ENCODE results near the gene IQCK.

IQCK gene

GRCh38 chr16:19760356-19761060 lies 42.4 kb downstream of the IQCK start:
- Histone ChIP-seq H3K4me1 (ENCODE audit: control insufficient read depth, low read length) (no peaks in the 10 kb centered on the region), H3K9me3 (ENCODE audit: control insufficient read depth, insufficient read depth, low read length) (no peaks in the 10 kb centered on the region), H3K27ac (ENCODE audit: low read depth, low read length) (no peak overlapping the region), H3K4me2 (ENCODE audit: low read length) (no peak overlapping the region), H3K79me2 (ENCODE audit: control insufficient read depth, low read length) (no peaks in the 10 kb centered on the region), H3F3A (ENCODE audit: control insufficient read depth, insufficient read depth) (no peaks in the 10 kb centered on the region), H3K36me3 (ENCODE audit: control insufficient read depth, low read length) (no peaks in the 10 kb centered on the region), H3K27me3 (ENCODE audit: control insufficient read depth, low read length) (no peaks in the 10 kb centered on the region), H3K4me3 (ENCODE audit: low read length) (no peak overlapping the region), H3K9me2 (replicated peaks; ENCODE audit: control insufficient read depth, low read length) (no peaks in the 10 kb centered on the region), H4K20me1 (ENCODE audit: control insufficient read depth, insufficient read depth, low read depth, low read length) (no peaks in the 10 kb centered on the region)
- TF ChIP-seq EZH2phosphoT487 (IDR thresholded peaks at IDR 0.05; ENCODE audit: borderline replicate concordance, low read length) = no peak
- no peak for TF ChIP-seq CTCF (IDR thresholded peaks at IDR 0.05; ENCODE audit: low read depth, low read length, poor library complexity, severe bottlenecking)

- H3K27me3 ChIP-seq (ENCODE audit: control insufficient read depth, low read length) = no peaks in the 10 kb centered on the region
- no peak overlapping the region for H3K4me3 ChIP-seq (ENCODE audit: low read length)
- H3K36me3 ChIP-seq (ENCODE audit: control insufficient read depth, low read length) = no peaks in the 10 kb centered on the region
- H3K4me1 ChIP-seq (ENCODE audit: control insufficient read depth, low read length) = no peaks in the 10 kb centered on the region
- no peak overlapping the region for H3K27ac ChIP-seq (ENCODE audit: low read depth, low read length)
- no peaks in the 10 kb centered on the region for H3K79me2 ChIP-seq (ENCODE audit: control insufficient read depth, low read length)
- no peak for TF ChIP-seq CTCF (IDR thresholded peaks at IDR 0.05; ENCODE audit: low read depth, low read length, poor library complexity, severe bottlenecking)
- no peak for TF ChIP-seq EZH2phosphoT487 (IDR thresholded peaks at IDR 0.05; ENCODE audit: borderline replicate concordance, low read length)
- H4K20me1 ChIP-seq (ENCODE audit: control insufficient read depth, insufficient read depth, low read depth, low read length) = no peaks in the 10 kb centered on the region
- no peaks in the 10 kb centered on the region for H3F3A ChIP-seq (ENCODE audit: control insufficient read depth, insufficient read depth)
- no peaks in the 10 kb centered on the region for H3K9me3 ChIP-seq (ENCODE audit: control insufficient read depth, insufficient read depth, low read length)
- H3K4me2 ChIP-seq (ENCODE audit: low read length) = no peak overlapping the region
- no peaks in the 10 kb centered on the region for H3K9me2 ChIP-seq (replicated peaks; ENCODE audit: control insufficient read depth, low read length)
Observed at GRCh38 chr16:19765860-19766553, 47.9 kb downstream of the IQCK start.

- no peaks in the 10 kb centered on the region for H3K27me3 ChIP-seq (ENCODE audit: control insufficient read depth, low read length)
- no peaks in the 10 kb centered on the region for H3K9me3 ChIP-seq (ENCODE audit: control insufficient read depth, insufficient read depth, low read length)
- no peaks in the 10 kb centered on the region for H4K20me1 ChIP-seq (ENCODE audit: control insufficient read depth, insufficient read depth, low read depth, low read length)
- no peaks in the 10 kb centered on the region for H3K9me2 ChIP-seq (replicated peaks; ENCODE audit: control insufficient read depth, low read length)
- H3K4me1 ChIP-seq (ENCODE audit: control insufficient read depth, low read length) = no peaks in the 10 kb centered on the region
- no peaks in the 10 kb centered on the region for H3K36me3 ChIP-seq (ENCODE audit: control insufficient read depth, low read length)
- TF ChIP-seq CTCF (IDR thresholded peaks at IDR 0.05; ENCODE audit: low read depth, low read length, poor library complexity, severe bottlenecking) (no peak), EZH2phosphoT487 (IDR thresholded peaks at IDR 0.05; ENCODE audit: borderline replicate concordance, low read length) (no peak)
- H3K4me3 ChIP-seq (ENCODE audit: low read length) = no peak overlapping the region
- no peaks in the 10 kb centered on the region for H3K79me2 ChIP-seq (ENCODE audit: control insufficient read depth, low read length)
- H3F3A ChIP-seq (ENCODE audit: control insufficient read depth, insufficient read depth) = no peaks in the 10 kb centered on the region
- H3K4me2 ChIP-seq (ENCODE audit: low read length) = no peak overlapping the region
- H3K27ac ChIP-seq (ENCODE audit: low read depth, low read length) = no peak overlapping the region
Observed at GRCh38 chr16:19766554-19766884, 48.4 kb downstream of the IQCK start.

Measured in DOHH2 (cell line).